ENCODE results near the gene OR2T5. TPM values are rescaled to one million over a fixed set of nuclear protein-coding genes. Genes with fewer than 3 reads are reported as not detected.

OR2T5 gene
- total RNA-seq, 2 experiments from 2014 or later = not detected

Other genes with a start within 250 kb of the OR2T5 start
- not detected for gene OR2T33, start 210.6 kb upstream of the OR2T5 start, total RNA-seq
- not detected for gene OR2T12, start 185.2 kb upstream of the OR2T5 start, total RNA-seq
- not detected for gene OR2M7, start 164.0 kb upstream of the OR2T5 start, total RNA-seq
- not detected for gene OR14C36, start 139.8 kb upstream of the OR2T5 start, total RNA-seq
- not detected for gene OR2T4, start 126.9 kb upstream of the OR2T5 start, total RNA-seq
- not detected for gene OR2T6, start 112.8 kb upstream of the OR2T5 start, total RNA-seq
- gene OR2T1, start 85.5 kb upstream of the OR2T5 start, total RNA-seq = not detected
- not detected for gene OR2T2, start 43.0 kb upstream of the OR2T5 start, total RNA-seq
- not detected for gene OR2T3, start 15.2 kb upstream of the OR2T5 start, total RNA-seq
- gene OR2G6, start 19.5 kb downstream of the OR2T5 start, total RNA-seq = not detected
- gene OR2T29, start 74.2 kb downstream of the OR2T5 start, total RNA-seq = not detected
- not detected for gene OR2T34, start 86.2 kb downstream of the OR2T5 start, total RNA-seq
- gene OR2T10, start 109.1 kb downstream of the OR2T5 start, total RNA-seq = not detected
- gene OR2T11, start 146.5 kb downstream of the OR2T5 start, total RNA-seq = not detected
- gene OR2T35, start 156.7 kb downstream of the OR2T5 start, total RNA-seq = not detected
- not detected for gene OR2T27, start 166.9 kb downstream of the OR2T5 start, total RNA-seq
- not detected for gene OR14I1, start 214.2 kb downstream of the OR2T5 start, total RNA-seq

All from activated naive CD8-positive, alpha-beta T cell treated with anti-CD3 and anti-CD28 coated beads, Interleukin-2, amount 10 ng/mL, durations not matched to agents 7 days and 5 days (primary cell).